Activated CD4-positive, alpha-beta T cell treated with anti-CD3 and anti-CD28 coated beads, Interleukin-2, amount 50 U/mL, for 1 hour (primary cell): ENCODE data around the gene ADK.
"Not testable (repeated sequence)": the region's sequence is repeated elsewhere in the genome, so short reads cannot be mapped to it uniquely, and the experiment has no call there.

Experiments used
- DNase-seq: peaks from one replicate; pipeline ENCODE4 v3.0.0-alpha.2; 2020

Gene ADK

DNA sequence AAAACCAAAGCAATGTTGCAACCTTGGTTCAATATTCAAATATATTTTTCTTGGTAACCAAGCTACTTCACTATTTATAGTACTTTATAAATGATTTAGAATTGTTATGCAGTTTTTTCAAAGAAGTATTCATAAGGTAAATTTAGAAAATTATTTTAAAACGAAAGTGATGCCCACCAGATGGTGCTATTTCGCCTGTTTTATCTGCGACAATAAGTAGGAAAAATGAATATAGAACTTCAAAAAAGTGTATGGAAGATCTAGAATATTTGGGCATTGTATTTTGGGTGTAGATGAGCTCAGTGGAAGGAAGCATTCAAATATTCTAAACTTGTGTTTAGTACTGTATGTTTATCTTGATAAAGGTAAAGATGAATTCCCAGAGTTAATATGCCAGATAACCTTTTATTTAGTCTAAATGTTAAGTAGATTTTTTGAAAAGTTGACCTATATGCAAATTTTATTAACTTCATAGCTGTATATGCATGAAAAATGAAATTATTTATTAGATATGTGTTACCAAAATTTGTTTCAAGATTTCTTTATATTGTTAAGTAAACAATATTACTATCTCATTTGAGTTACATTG lies 93.2 kb downstream of the ADK start:
- DNase-seq: peak; percentile 13

DNA sequence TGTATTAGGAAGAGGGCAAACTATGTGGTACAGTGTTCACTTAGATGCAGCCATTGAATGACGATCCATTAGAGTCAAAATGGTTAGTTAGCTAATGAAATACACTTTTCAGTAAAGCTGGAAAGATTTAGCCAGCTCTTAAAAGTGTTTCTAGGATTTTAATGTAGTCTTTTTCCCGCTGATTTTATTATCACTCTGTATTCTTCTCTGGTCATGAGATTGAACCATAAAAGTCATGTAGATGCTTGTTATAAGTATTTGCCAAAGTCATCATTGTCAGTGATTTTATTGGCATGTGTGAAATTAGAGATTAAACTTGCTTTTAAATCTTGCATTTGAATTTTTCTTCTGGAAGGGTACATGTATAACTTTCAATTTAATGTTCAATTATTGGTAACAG lies 93.8 kb downstream of the ADK start:
- no peak for DNase-seq

DNA sequence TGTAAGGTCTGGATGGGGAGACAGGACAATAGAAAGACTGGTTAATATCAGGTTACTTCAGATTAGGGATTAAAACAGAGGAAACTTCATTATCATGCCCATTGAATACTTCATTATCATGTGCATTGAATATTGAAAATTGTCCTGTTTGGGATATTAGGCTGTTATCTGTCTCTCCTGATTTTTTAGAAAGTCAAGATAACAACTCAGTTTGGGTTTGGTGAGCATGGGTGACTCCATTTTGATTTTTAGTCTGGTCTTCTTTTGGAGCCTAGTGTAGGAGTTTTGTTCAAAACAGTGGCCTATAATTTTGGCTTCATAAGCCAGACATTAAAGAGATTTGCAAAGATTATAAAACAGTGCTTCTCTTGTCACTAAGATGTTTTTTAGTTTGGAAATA lies 95.5 kb downstream of the ADK start:
- no peak for DNase-seq

DNA sequence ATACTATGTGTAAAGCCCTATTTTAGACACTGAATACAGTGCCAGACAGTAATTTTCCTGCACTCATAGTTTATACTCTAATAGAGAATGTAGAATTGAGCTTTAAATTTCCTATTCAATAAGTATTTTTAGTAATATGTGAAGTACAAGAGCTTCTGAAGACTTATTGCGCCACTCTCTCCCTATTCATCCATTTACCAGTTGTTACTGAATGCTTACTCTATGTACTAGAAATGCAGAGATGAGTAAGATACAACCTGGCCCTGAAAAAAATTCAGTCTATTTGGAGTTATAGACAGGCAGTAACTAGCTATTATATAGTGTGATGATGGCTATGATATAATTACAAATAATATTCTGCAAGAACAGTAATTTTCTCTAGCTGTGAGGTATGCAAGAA lies 98.8 kb downstream of the ADK start:
- no peak for DNase-seq

DNA sequence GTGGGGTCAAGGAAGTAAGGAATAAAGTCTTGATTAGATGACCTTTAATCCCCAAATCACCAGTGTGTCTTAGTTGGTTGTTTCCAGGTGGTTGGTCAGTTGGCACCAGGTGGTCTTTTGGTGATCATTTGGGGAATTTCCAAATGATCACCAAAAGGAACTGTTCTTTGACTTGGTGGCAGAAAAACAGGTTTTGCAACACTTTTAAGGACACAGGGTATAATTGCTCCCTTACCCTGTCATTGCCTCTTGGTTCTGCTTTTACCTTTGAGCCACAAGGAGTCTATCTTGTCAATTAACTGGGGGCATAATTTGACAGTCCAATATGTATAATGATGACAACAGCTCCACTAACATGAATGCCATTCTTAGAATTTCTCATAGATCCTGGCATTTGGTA lies 104.2 kb downstream of the ADK start:
- no peak for DNase-seq

DNA sequence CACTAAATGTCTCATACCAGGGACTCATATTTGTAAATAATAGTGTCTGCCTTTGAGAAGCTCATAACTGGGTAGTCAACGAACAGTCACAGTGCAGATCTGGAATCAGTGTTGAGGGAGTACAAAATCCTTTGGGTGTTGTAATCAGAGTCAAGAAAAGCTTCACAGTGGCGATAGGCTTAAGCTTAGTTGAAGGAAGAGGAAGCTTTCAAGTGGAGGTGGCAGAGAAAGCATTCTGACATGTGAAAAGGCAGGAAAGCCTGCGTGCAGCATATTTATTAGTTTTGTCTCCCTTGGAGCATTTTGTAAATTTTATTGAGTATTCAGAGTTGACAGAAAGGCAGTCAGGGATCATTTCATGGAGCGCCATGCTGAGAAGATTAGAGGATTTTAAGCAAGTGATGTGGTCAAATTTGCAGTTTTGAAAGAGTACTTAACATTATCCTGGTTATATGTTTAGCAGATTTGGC lies 104.9 kb downstream of the ADK start:
- DNase-seq: no peak

DNA sequence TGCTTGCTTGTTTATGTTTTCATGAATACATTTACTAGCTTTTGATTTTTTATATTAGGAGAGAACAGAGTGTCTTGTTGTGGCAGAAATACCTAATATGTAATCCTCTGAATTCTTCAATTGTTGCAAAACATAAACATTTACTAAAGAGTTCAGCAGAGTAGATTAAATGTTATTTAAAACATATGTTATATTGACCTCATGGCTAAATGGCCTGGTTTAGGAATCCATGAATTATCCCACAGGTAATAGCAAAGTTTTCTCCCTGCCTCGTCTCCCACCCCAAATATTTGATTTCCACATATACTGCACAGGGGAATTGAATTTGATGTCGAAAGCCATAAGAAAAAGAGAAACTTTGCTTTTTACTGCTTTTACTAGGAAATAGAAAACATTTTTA lies 111.8 kb downstream of the ADK start:
- DNase-seq: no peak

DNA sequence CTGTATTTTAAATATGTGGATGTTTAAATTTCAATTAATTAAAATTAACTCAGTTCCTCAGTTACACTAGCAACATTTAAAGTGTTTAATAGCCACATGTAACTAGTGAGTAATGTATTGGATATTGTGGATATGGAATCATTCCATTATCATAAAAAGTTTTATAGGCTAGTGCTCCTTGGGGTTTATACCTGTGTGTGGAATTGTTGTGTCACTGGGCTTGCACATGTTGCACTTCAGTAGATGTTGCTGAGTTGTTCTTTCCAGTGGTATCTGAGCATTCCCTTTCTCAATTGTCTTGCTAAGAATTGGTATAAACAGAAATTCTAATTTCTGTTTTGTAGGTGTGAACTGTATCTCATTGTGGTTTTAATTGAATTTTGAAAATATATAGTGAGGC lies 113.0 kb downstream of the ADK start:
- DNase-seq: no peak

DNA sequence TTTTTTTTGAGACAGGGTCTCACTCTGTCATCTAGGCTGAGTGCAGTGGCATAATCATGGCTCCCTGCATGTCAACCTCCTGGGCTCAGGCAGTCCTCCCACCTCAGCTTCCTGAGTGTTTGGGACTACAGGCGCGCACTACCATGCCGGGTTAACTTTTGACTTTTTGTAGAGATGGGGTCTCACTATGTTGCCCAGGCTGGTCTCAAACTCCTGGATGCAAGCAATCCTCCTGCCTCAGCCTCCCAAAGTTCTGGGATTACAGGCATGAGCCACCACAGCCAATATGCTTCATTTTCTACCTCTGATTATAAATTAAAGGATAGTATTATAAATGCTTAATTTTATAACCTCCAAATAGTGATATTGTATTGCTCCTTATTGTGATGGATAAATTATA lies 121.3 kb downstream of the ADK start:
- no peak for DNase-seq

DNA sequence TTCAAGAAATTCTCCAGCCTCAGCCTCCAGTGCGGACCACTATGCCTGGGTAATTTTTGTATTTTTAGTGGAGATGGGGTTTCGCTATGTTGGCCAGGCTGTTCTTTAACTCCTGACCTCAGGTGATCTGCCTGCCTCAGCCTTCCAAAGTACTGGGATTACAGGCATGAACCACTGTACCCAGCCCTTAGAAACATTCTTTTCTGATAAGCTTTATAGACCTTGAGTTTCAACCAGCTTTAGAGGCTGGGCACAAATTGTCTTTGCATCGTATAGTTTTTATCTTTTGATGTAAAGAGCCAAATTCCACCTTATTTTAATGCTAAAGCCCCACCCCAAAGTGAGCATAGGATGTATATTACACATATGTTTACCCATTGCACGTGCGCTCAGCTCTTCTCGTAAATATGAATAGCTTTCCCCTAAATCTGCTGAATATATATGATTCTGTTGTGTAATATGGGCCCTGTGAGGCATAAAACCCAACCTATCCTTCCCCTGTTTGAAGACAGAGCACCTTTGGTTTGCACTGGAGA lies 124.8 kb downstream of the ADK start:
- DNase-seq: no peak

DNA sequence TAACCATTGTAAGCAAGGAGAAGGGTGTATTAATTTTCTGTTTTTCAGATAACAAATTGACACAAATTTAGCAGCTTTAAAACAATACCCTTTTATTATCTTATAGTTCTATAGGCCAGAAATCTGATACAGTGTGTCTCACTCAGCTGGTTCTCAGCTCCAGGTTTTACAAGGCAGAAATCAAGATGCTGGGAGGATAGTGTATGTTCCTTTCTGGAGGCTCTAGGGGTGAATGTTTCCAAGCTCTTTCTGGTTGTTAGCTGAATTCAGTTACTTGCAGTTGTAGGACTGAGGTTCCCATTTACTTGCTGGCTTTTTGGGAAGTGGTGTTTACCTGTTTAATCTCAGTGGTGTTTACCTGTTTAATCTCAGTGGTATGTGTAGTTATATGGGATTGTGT lies 125.4 kb downstream of the ADK start:
- no peak for DNase-seq

DNA sequence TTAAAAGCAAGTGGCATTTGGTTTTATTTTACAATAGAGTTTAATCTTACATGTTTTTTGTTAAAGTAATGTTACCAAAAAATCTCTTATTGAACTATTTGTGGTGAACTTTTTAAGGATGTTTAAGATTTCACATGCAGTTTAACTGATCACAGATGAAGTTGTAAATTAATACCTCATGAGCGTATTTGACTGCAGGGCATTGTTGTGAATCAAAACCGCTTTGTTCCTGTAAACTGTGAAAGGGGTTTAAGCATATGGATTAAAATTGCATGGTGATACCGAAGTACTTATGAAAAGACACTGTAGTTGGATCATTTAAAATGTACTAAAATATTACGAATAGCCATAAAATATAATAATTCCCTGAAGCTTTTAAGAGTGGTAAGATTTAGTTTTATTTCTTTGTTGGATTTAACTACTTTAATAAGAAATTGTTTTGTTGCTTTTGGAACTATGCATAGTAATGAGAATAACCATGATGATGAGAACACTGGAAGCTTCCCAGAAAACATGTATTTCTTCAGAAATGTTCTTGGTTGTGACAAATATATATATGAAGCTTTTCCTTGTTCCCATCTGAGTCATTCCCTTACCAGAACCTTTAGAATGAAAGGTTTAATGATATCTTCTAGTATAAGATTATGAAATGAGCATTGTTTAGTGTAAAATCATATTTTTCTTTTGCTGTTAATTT lies 131.3 kb downstream of the ADK start:
- DNase-seq: no peak

DNA sequence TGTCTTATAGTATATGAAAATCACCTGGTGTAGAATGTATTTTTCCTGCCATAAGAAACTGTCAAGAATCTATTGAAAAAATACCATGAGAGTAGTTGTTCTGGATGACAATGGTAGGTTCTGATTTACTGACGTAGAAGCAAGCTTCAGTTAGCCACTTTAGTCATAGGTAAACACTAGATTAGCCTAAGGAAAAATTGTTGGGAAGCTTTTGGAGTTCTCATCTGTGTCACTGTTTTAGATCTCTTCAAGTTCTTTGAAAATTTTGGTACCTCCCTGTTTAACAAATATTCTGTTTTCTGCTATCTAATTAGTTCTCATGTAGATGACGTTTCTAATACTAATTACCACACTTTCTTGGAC lies 131.8 kb downstream of the ADK start:
- DNase-seq: no peak

DNA sequence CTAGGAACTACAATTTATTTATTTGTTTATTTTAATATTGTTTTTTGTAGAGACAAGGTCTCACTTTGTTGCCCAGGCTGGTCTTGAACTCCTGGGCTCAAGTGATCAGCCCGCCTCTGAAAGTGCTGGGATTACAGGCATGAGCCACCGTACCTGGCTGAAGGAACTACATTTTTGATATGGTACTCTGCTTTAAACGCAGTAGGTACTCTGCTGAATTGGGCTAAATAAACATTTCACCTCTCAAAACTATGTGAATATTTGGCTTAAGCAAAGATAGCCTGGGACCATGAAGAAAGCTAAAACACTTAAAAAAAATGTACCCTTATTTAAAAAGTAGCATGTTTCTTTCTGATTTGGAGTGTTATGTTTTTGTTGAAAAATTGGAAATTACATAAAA lies 138.2 kb downstream of the ADK start:
- no peak for DNase-seq

DNA sequence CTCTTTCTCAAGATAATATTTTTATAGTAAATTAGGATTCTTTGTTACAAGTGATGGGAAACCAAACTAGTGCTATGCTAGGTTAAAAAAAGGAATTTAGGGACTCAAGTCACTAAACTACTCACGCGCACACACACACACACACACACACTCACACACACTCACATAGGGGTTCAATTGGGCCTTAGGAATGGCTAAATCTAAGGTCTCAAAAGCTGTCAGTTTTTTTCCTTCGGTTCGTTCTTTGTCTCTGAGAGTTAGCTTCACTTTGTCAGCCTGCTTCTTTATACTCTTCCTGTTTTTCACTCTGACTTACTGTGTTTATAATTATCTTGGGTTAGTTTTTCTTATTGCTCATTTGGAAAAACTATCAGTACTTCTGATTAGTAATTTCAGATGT lies 138.9 kb downstream of the ADK start:
- DNase-seq: no peak

DNA sequence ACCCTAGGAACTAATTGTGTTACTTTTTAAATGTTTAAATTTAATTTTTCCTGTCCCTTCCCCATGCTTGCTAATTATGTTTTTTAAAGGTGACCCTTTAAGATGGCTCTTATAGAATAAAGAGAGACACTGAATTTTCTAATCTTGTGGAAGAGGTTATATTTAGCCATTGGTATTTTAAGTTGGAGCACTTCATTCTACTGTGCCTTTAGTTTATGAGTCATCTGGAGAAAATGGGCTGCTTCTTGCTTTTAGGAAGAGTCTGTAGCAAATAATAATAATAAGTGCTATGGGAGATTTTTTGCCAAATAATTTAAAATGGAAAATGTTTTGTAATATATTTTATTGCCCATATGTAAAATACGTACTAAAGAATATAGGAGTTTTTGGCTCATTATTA lies 139.7 kb downstream of the ADK start:
- no peak for DNase-seq

DNA sequence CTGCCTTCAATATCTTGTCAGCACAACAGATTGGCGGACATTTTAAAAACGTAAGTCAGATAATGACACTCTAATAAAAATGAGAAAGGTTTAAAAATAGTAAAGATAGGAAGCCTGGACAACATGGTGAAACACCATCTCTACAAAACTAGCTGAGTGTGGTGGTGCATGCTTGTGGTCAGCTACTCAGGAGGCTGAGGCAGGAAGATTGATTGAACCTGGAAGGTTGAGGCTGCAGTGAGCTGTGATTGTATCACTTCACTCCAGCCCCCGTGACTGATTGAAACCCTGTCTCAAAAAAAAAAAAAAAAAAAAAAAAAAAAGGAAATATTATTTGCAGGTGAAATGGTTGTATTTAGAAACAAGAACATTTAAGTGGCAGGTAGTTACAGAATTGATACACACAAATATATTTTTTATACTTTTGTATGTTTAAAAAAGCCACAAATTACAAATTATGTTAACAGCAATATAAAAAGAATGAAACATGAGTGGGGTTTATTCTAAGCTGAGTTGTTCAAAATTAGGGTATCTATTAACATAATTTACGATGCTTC lies 141.9 kb downstream of the ADK start:
- no peak for DNase-seq

DNA sequence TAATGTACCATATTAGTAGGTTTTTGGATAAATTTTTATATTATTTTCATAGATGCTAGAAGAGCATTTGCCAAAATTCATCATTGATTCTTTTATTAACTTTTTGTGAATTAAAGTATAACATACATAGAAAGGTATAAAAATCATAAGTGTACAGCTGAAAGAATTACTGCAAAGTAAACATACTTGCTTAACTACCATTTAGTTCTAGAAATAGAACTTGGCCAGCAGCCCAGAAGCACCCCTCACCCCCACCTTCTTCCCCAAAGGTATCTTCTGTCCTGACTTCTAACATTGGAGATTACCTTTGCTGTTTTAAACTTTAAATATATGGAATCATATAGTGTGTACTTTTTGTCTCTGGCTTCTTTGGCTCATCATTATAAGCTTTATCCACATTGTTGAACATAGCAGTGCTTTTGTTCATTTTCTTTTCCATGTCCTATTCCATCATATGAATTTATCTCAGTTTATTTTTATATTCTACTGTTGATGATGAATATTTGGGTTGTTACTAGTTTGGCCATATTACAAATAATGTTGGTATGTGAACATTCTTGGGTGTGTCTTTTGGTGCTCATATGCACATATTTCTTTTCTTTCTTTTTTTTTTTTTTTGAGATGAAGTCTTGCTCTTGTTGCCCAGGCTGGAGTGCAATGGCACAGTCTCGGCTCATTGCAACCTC lies 142.8 kb downstream of the ADK start:
- no peak for DNase-seq

DNA sequence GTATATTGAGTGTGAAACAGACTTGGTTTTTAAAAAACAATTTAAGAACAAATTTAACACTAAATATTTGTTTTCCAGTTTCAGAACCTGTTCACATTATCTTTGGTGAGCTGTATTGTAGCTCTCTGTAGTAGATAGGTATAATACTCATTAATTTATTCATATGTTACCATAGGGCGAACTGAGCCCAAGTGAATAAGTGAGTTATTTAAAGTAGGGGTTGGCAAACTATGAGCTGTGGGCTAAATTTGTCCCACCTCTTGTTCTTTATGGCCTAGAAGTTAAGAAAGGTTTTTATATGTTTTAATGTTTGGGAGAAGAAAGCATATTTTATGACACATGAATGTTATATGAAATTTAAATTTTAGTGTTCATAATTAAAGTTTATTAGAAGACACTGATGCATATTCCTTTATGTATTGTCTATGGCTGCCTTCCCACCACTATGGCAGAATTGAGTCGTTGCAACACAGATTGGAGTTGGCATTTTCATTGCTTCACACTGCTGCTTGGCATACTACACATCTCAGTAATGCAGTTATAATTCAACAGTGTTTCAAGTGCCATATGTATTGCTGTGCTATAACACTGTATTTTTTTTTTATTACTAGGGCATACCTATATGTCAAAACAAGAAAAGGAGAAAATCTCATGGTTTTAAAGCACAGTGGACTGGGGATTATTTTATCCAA lies 146.5 kb downstream of the ADK start:
- DNase-seq: no peak

DNA sequence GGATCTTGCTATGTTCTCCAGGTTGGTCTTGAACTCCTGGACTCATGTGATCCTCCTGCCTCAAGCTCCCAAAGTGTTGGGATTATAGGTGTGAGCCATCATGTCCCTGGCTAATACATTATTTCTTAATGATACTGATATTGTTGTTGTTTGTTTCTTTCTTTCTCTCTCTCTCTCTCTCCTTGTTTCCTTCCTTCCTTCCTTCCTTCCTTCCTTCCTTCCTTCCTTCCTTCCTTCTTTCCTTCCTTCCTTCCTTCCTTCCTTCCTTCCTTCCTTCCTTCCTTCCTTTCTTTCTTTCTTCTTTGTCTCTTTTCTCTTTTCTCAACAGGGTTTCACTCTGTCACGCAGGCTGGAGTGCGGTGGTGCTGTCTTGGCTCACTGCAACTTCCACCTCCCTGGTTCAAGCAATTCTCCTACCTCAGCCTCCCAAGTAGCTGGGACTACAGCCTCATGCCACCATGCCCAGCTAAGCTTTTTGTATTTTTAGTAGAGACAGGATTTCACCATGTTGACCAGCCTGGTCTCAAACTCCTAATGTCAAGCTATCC lies 149.1 kb downstream of the ADK start:
- not testable (repeated sequence) for DNase-seq

DNA sequence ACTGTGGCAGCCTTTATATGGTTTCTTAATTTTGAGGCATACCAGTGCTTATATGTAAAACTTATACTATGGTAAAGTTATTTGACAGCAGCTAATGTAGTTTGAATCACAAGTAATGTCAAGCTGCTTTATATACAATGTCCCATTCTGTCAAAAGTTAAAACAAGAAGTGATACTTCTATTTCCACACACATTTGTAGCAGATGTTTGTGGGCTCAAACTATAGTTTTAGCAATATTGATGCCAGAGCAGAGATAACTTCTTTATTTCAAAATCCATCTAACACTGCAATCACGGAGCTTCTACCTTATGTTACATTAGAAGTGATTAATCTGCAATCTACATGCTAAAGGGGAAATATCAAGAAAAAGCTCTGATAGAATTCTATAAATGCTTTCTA lies 149.6 kb downstream of the ADK start:
- DNase-seq: no peak

DNA sequence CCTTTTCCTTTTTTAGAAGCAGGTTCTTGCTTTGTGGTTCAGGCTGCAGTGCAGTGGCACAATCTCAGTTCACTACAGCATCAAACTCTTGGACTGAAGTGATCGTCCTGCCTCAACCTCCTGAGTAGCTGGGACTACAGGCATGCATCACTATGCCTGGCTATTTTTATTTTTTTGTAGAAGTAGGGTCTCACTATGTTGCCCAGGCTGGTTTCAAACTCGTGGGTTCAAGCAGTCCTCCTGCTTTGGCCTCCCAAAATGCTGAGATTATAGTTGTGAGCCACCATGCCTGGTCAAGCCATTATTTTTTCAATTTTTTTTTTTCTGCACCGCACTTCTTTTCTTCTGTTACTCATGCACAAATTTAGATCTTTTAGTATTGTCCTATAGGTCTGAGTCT lies 154.7 kb downstream of the ADK start:
- DNase-seq: no peak
